Left cardiac atrium (tissue), 4 donors: Measurements from ENCODE around the gene IL22. TPM values are rescaled to one million over a fixed set of nuclear protein-coding genes. Genes with fewer than 3 reads are reported as not detected.
A peak's percentile ranks its signal among the peaks of the same experiment; 100 is the strongest.

Experiments
- ATAC-seq, 2 donors: fragments of 200-7000 bp; cut with Tn5 transposase; one replicate each; pipeline ENCODE4 v1.9.1; 2020; ENCODE audit warnings: mild to moderate bottlenecking in 2 of 2, moderate library complexity in 2 of 2
- DNase-seq: peaks from one replicate; pipeline ENCODE4 v3.0.0-alpha.2; 2020
- intact Hi-C, 2 donors: fragments of 100-400 bp; cut with DNase I; formaldehyde crosslinking; loops; one replicate each; pipeline versions ENCODE4 v1.14.1 to v1.15.1; 2022 to 2023
- long read RNA-seq: library from polyadenylated mRNA; unstranded; transcript quantifications from one replicate; pipeline ENCODE4 v2.0.0, GENCODE V29; 2021
- total RNA-seq, 2 donors: library from RNA; stranded (reverse); fragmentation: NEBNext Ultra II Directional; extraction: Animal tissue kit (Norgen Biotek cat#: 25700); gene quantifications; one replicate each; pipeline ENCODE4 v1.2.1, GENCODE V29; 2021
- donor health status: DM: no; HTN: yes; CAD: no.
- donor health status: DM: no; HTN: yes; CAD: no; lungs with severe emphysema.
- donor health status: DM: yes; HTN: yes; CAD: no.
- donor health status: Dilated cardiomyopathy.

Gene IL22, protein sequence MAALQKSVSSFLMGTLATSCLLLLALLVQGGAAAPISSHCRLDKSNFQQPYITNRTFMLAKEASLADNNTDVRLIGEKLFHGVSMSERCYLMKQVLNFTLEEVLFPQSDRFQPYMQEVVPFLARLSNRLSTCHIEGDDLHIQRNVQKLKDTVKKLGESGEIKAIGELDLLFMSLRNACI
- total RNA-seq, result not detected
- long read RNA-seq, result 0 reads

- intact Hi-C loops, result no loop called here
- no peak for DNase-seq
- ATAC-seq, result no peak
Observed at GRCh38 chr12:68253504-68253903, at the start of gene IL22. Gene IL22 (minus strand): TSS chr12:68253604. CDS start chr12:68253448, 156 bp downstream.

GRCh38 chr12:68297929-68298328 is 44.5 kb upstream of the IL22 start:
- DNase-seq, result no peak
- ATAC-seq, result no peak
- intact Hi-C loops, result no loop called here

DNA sequence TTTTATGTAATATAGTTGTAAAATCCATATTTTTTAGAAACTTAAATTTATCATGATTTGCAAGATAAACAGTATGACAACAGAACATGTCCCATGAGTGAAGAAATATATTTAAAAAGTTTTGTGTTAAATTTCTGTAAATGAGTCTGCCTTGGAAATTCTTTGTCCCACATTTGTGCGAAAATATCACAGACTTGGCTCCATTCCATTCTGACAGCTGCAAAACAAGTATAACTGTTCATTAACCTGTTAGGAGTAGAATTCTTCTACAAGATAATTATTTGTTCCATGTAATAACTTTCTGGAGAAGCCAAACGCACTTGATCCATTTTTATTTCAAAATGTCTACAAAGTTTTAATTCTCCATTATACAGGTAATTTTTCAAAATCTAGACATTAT is 40.8 kb upstream of the IL22 start:
- ATAC-seq (no peak), DNase-seq (no peak)
- intact Hi-C loops, result no loop called here

DNA sequence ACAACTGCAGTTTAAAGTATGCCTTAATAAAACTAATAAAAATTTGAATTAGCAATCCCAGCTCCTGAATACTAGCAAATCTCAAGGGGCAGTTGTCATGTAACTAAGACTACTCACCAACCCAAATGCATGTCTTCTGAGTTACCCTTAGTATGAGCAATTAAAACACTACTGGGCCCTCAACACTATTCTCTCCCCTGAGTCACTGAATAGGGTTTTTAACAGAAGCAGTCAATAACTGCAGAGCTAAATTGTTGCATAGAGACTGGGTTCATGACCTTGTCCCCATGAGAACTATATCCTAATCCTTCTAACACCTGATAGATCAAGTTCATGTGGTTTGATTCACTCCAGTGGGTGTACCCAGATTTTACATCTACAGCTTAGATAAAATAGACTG is 39.9 kb upstream of the IL22 start:
- intact Hi-C loops, result no loop called here
- no peak for DNase-seq
- no peak for ATAC-seq

- intact Hi-C loops, result no loop called here
- no peak for ATAC-seq
Observed at GRCh38 chr12:68292151-68292943, 38.9 kb upstream of the IL22 start.

GRCh38 chr12:68291396-68292036 is 38.1 kb upstream of the IL22 start:
- intact Hi-C loops, result no loop called here
- no peak for DNase-seq
- no peak for ATAC-seq

More at GRCh38 chr12:68292151-68292943, 38.9 kb upstream of the IL22 start:
- DNase-seq, result no peak

- intact Hi-C loops, result no loop called here
- no peak for DNase-seq
- ATAC-seq, result no peak
Observed at GRCh38 chr12:68290126-68290525, 36.7 kb upstream of the IL22 start.

GRCh38 chr12:68287106-68287505 is 33.7 kb upstream of the IL22 start:
- ATAC-seq (no peak), DNase-seq (no peak)
- intact Hi-C loops, result no loop called here

- intact Hi-C loops, result no loop called here
- DNase-seq (no peak), ATAC-seq (no peak)
Observed at GRCh38 chr12:68286396-68286795, 33.0 kb upstream of the IL22 start.

- intact Hi-C loops, result no loop called here
- ATAC-seq (peak in 1 of 2 donors; percentile 15), DNase-seq (no peak)
Observed at GRCh38 chr12:68285541-68285940, 32.1 kb upstream of the IL22 start.

GRCh38 chr12:68281322-68282077 is 28.1 kb upstream of the IL22 start:
- ATAC-seq (no peak), DNase-seq (no peak)
- intact Hi-C loops, result no loop called here

DNA sequence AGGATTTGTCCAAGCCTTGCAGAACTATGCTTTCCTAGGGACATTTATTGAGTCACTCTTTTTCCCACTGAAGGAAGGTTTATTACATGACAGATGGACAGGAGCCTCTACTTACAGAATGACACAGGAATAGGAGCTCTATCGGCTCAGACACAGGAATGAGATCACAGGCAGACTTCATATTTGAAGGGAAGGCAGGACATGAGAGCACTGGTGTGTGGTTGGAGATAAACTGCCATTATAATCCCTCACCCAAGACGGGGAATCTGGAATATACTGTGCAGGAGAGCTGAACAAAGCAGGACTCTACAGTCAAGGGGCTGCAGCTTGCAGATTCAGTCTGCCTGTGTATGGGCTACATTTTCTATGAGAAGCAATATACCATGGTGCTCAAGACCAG is 26.8 kb upstream of the IL22 start:
- intact Hi-C loops, result no loop called here
- DNase-seq (no peak), ATAC-seq (no peak)

DNA sequence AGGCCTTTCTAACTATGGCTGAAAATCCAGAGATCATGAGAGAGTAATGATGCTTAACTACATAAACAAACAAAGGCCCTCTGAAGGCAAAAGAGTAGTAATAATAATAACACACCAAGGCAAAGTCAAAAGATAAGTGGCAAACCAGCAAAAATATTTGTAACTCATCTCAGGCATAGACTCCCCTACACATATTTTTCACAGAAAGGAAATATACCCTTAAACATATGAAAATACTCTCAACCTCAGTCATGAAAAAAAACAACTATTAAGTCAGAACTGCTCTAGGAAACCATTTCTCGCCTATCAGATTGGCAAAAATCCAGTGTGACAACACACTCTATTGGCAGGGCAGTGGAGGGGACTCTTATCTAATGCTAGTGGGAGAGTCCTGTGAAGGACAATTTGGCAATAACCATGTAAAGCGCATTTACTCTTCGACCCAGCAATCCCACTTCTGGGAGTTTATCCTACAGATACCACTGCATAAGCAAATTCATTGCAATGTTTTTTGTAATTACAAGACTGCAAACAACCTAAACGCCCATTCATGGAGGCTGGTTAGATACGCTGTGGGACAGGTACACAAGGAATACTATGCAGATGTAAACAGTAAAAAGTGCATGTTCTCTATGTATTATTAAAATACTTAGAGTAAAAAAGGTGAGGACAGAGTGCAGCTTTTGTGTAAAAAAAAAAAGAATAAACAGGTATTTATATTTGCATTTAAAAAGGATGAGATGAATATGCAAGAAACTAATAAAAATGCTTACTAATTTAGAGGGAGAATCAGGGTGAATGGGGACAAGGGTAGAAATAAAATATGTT is 26.0 kb upstream of the IL22 start:
- ATAC-seq (no peak), DNase-seq (no peak)
- intact Hi-C loops, result no loop called here

GRCh38 chr12:68276402-68276930 is 23.1 kb upstream of the IL22 start:
- intact Hi-C loops, result no loop called here
- DNase-seq, result no peak
- no peak for ATAC-seq

- intact Hi-C loops, result no loop called here
- ATAC-seq, result no peak
- DNase-seq, result no peak
Observed at GRCh38 chr12:68272732-68273131, 19.3 kb upstream of the IL22 start.

DNA sequence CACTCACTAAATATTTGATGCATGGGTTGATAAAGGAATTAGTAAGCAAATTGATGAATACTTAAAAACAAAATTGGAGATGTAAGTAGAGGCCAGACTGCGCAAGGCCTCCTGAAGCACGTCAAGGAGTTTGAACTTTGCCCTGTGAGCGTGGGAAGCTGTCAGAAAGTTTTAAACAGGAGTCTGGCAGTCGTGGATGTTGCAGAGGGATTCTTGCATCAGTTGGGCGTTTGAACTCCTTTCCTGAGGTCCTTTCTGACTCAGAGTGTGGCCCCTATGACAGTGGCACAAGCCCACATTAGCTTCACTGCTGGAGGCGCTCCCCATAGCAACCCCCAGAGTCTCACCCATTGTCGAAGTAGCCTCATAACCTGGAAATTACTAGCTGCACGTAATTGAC is 17.9 kb upstream of the IL22 start:
- intact Hi-C loops, result no loop called here
- ATAC-seq, result no peak
- DNase-seq, result no peak

- intact Hi-C loops, result no loop called here
- ATAC-seq, result no peak
Observed at GRCh38 chr12:68270358-68270757, 17.0 kb upstream of the IL22 start.

GRCh38 chr12:68269779-68270178 is 16.4 kb upstream of the IL22 start:
- ATAC-seq, result no peak
- intact Hi-C loops, result no loop called here

More at GRCh38 chr12:68270358-68270757, 17.0 kb upstream of the IL22 start:
- DNase-seq, result no peak

GRCh38 chr12:68268967-68269366 is 15.6 kb upstream of the IL22 start:
- no peak for ATAC-seq
- DNase-seq, result no peak
- intact Hi-C loops, result no loop called here

More at GRCh38 chr12:68269779-68270178, 16.4 kb upstream of the IL22 start:
- DNase-seq, result no peak
